K562 (cell line): ENCODE results near the gene ZC3H13. TPM values are rescaled to one million over a fixed set of nuclear protein-coding genes. Genes with fewer than 3 reads are reported as not detected.

Experiments
- ATAC-seq: fragments of 200-7000 bp; cut with Tn5 transposase; 3 replicates; pipeline ENCODE4 v1.9.1; 2020; ENCODE audit warnings: moderate library complexity
- BruUV-seq: library from RNA; stranded (reverse); fragments of 400-500 nt; replicated peaks from 2 replicates; lab custom pipeline; 2021; lab: Mats Ljungman, UMichigan
- CTCF ChIA-PET: fragments of 300-600 bp; formaldehyde crosslinking; extraction: SDS; loops from one replicate; lab custom pipeline; 2021; ENCODE audit warnings: low intra/inter-chr PET ratio; lab: Yijun Ruan, JAX
- POLR2A ChIA-PET: fragments of 300-600, 350-650 bp; sonication (Branson Sonifier 250); formaldehyde crosslinking; extraction: SDS; loops from one replicate; lab custom pipeline; 2021; ENCODE audit warnings: antibody characterized with exemption, inconsistent platforms; lab: Yijun Ruan, JAX
- DNase-seq, 4 experiments: peaks; one replicate each; pipeline versions ENCODE4 v3.0.0 to v3.0.0-alpha.2; 2011 to 2018; ENCODE audit warnings: low spot score in 3 of 4, mixed read lengths in 3 of 4; ENCODE audit errors: extremely low read depth in 1 of 4
- FAIRE-seq: peaks from 2 replicates; lab custom pipeline; 2011; peaks lifted over from hg19 to GRCh38; lab: Jason Lieb, UNC
- H2AFZ ChIP-seq: 2 replicates; pipeline ENCODE4 v1.6.0; 2011; ENCODE audit warnings: low read depth, low read length, control low read depth, inconsistent platforms
- H3K27ac ChIP-seq: fragments of 200-600 bp; 3 replicates; pipeline ENCODE4 v1.8.0; 2011; ENCODE audit warnings: low read depth, mild to moderate bottlenecking, control low read depth, inconsistent platforms, low read length, moderate library complexity, mixed read lengths; ENCODE audit errors: extremely low read depth
- H3K27me3 ChIP-seq, 2 experiments: fragments of 300-600 bp in 1 of 2; 2 replicates in 1 of 2; 3 replicates in 1 of 2; pipeline versions ENCODE4 v1.6.0 to v1.8.0; 2011; ENCODE audit warnings: inconsistent platforms in 2 of 2, low read length in 2 of 2, mild to moderate bottlenecking in 1 of 2, mixed read lengths in 1 of 2, moderate library complexity in 1 of 2; ENCODE audit not compliant: control insufficient read depth in 2 of 2, insufficient read depth in 2 of 2
- H3K36me3 ChIP-seq: fragments of 300-600 bp; 3 replicates; pipeline ENCODE4 v1.8.0; 2011; ENCODE audit warnings: mild to moderate bottlenecking, low read length, inconsistent platforms; ENCODE audit not compliant: control insufficient read depth, insufficient read depth
- H3K4me1 ChIP-seq, 2 experiments: fragments of 200-600 bp in 1 of 2; replicated peaks in 1 of 2; 2 replicates in 1 of 2; 3 replicates in 1 of 2; pipeline versions ENCODE4 v1.5.1 to v1.8.0; 2011; ENCODE audit warnings: inconsistent platforms in 2 of 2, low read length in 2 of 2, mild to moderate bottlenecking in 1 of 2, mixed read lengths in 1 of 2, moderate library complexity in 1 of 2; ENCODE audit not compliant: control insufficient read depth in 2 of 2, insufficient read depth in 2 of 2
- H3K4me2 ChIP-seq: 2 replicates; pipeline ENCODE4 v1.6.1; 2011; ENCODE audit warnings: low read length, control low read depth, inconsistent platforms, mixed read lengths; ENCODE audit not compliant: insufficient read depth
- H3K4me3 ChIP-seq: fragments of 200-600 bp; sonication (generic), shearing (Covaris generic); 2 replicates; pipeline ENCODE4 v1.5.1; 2016; ENCODE audit warnings: control low read depth, inconsistent platforms
- H3K79me2 ChIP-seq: fragments of 200-600 bp; 3 replicates; pipeline ENCODE4 v1.8.0; 2011; ENCODE audit warnings: low read length, inconsistent platforms; ENCODE audit not compliant: control insufficient read depth, insufficient read depth
- H3K9ac ChIP-seq, 2 experiments: 2 replicates each; pipeline versions ENCODE4 v1.6.0 to v1.6.1; 2011; ENCODE audit warnings: low read depth in 2 of 2, low read length in 2 of 2, control low read depth in 1 of 2, inconsistent platforms in 1 of 2, mild to moderate bottlenecking in 1 of 2, mixed read lengths in 1 of 2; ENCODE audit not compliant: insufficient read depth in 1 of 2
- H3K9me1 ChIP-seq: one replicate; pipeline ENCODE4 v1.6.0; 2011; ENCODE audit warnings: inconsistent platforms, mild to moderate bottlenecking, low read length, moderate library complexity; ENCODE audit not compliant: control insufficient read depth, insufficient read depth
- H3K9me3 ChIP-seq: replicated peaks from 2 replicates; pipeline ENCODE4 v1.5.1; 2011; ENCODE audit warnings: low read depth, low read length, inconsistent platforms; ENCODE audit not compliant: control insufficient read depth, insufficient read depth
- H4K20me1 ChIP-seq: replicated peaks from 2 replicates; pipeline ENCODE4 v1.6.1; 2011; ENCODE audit warnings: low read length, inconsistent platforms, mixed read lengths; ENCODE audit not compliant: control insufficient read depth, insufficient read depth
- EP300 ChIP-seq: IDR thresholded peaks from 2 replicates; pipeline ENCODE4 v1.6.1; 2012; ENCODE audit warnings: low read length, improper control_type of control experiment
- HMG20B ChIP-seq: fragments of 250-450 bp; sonication (Bioruptor Pico); IDR thresholded peaks from 2 replicates; pipeline ENCODE4 v1.5.0; 2021; ENCODE audit warnings: mild to moderate bottlenecking
- HOXB6 ChIP-seq: fragments of 250-450 bp; sonication (Bioruptor Pico); IDR thresholded peaks from 2 replicates; pipeline ENCODE4 v1.5.1; 2022; ENCODE audit warnings: mild to moderate bottlenecking, borderline replicate concordance
- SMARCA5 ChIP-seq: fragments of 450-650 bp; IDR thresholded peaks from 2 replicates; pipeline ENCODE4 v1.6.1; 2016
- STAT5B ChIP-seq: fragments of 250-450 bp; sonication (Bioruptor Pico); IDR thresholded peaks from 2 replicates; pipeline ENCODE4 v1.8.0; 2021; ENCODE audit warnings: mild to moderate bottlenecking, inconsistent platforms
- ZNF165 ChIP-seq: fragments of 250-450 bp; sonication (Bioruptor Pico); IDR thresholded peaks from 2 replicates; pipeline ENCODE4 v1.4.0; 2020; ENCODE audit warnings: borderline replicate concordance
- ZNF316 ChIP-seq: fragments of 450-650 bp; IDR thresholded peaks from 2 replicates; pipeline ENCODE4 v1.6.1; 2016
- ZNF445 ChIP-seq: fragments of 250-450 bp; sonication (Bioruptor Pico); IDR thresholded peaks from 2 replicates; pipeline ENCODE4 v1.4.0; 2020; ENCODE audit warnings: low read depth, mild to moderate bottlenecking, moderate library complexity
- ZNF584 ChIP-seq: fragments of 200-800 bp; sonication (Bioruptor generic); IDR thresholded peaks from 2 replicates; pipeline ENCODE4 v1.6.1; 2016; ENCODE audit warnings: low read depth, mild to moderate bottlenecking, missing genetic modification characterization, missing compliant biosample characterization
- ZNF707 ChIP-seq: fragments of 250-450 bp; sonication (Bioruptor Pico); conservative IDR thresholded peaks from 2 replicates; pipeline ENCODE4 v1.8.0; 2022; ENCODE audit warnings: inconsistent platforms, mild to moderate bottlenecking, moderate library complexity
- WGBS: fragments of 100-300 bp; shearing (Covaris generic); methylation state at CpG from one replicate; pipeline ENCODE4 v1.1.6; 2016; ENCODE audit warnings: low coverage, mixed read lengths; ENCODE audit not compliant: insufficient coverage; ENCODE audit errors: missing lambda C conversion rate; 5-methylcytosine and 5-hydroxymethylcytosine counted together
- in situ Hi-C: fragments of 300-500 bp; cut with MboI; formaldehyde crosslinking; loops from 4 replicates; pipeline ENCODE4 v1.15.0; 2018; ENCODE audit warnings: inconsistent platforms, mixed read lengths
- intact Hi-C: fragments of 100-400 bp; cut with micrococcal nuclease; formaldehyde crosslinking; loops from 2 replicates; pipeline ENCODE4 v1.14.2; 2022
- polyA plus RNA-seq, 8 experiments: library from polyadenylated mRNA; depleted of rRNA in 4 of 8; stranded (reverse) in 5 of 8; unstranded in 3 of 8; fragments of >200 nt; fragmentation: Nextera tagmentation in 2 of 8; fragmentation: Illumina TruSeq in 1 of 8; extraction: Ambion mirVana in 2 of 8; extraction: Trizol in 1 of 8; gene quantifications; 2 replicates each; pipeline versions ENCODE4 v1.2.1 to v1.2.3, GENCODE V29; 2011 to 2014; ENCODE audit warnings: inconsistent platforms in 1 of 8, missing spikeins in 1 of 8
- total RNA-seq, 7 experiments: library from RNA; depleted of rRNA in 6 of 7; stranded (reverse); fragments of >200 nt in 6 of 7; fragmentation: Illumina TruSeq in 2 of 7; extraction: Trizol in 2 of 7; gene quantifications; 2 replicates each; pipeline versions ENCODE4 v1.2.1 to v1.2.3, GENCODE V29; 2011 to 2021; ENCODE audit warnings: low replicate concordance in 1 of 7
- TF ChIP-seq, protein P1 (sequence below): fragments of 250-450 bp; sonication (Bioruptor Pico); IDR thresholded peaks from 2 replicates; pipeline ENCODE4 v1.5.0; 2020; ENCODE audit warnings: mild to moderate bottlenecking, borderline replicate concordance
- TF ChIP-seq, protein P2 (sequence below): fragments of 250-450 bp; sonication (Bioruptor Pico); IDR thresholded peaks from 2 replicates; pipeline ENCODE4 v1.5.0; 2021; ENCODE audit warnings: mild to moderate bottlenecking, moderate library complexity
- TF ChIP-seq, protein P3 (sequence below): fragments of 150-350 bp; conservative IDR thresholded peaks from 2 replicates; pipeline ENCODE4 v1.6.1; 2014; ENCODE audit warnings: low read length

The ZC3H13 gene
- total and polyA plus RNA-seq, 9 of the 15 experiments (the other 6 are each of a cell fraction or from before 2014, with no cell fraction given): 4.9 to 27.6 (median 12.1) TPM

DNA sequence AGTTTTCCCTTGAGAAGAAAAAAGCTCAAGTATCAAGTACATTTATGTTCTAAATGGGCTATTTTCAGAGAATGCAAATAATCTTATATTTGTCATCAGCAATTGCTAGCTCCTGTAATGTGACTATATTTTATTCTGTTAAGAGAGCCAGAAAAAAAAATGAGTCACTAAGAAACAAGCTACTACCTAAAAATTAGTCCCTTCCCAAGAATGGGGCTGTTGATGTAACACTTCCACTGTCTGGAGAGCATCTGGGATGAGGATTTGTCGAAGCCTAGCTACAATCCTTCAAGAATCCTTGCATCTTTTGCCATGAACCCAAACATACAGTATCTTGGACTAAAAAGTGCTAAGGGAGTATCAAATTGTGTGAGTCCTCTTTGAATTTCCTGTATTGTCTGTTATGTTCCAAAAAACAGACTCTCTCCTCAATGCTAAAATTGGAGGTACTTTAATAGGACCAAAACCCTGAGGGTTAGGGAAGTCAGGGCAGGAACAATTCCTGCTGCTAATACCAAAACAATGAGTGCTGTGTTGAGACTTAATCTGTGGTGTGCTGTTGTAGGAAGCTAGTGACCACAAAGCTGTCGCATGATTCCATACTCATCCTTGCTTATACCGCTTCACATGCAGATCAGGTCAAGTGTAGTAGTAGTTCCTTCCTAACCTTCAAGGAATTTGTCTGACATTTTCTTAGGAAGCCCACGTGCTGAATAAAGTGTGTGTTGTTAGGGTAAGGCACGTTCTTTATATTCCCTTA lies 4.9 kb upstream of the ZC3H13 start:
- ChIA-PET CTCF (no interaction called here), POLR2A (no interaction called here)
- Histone ChIP-seq H2AFZ (no peak overlapping the region), H3K4me3 (no peak overlapping the region), H3K27me3 (no peaks in the 10 kb centered on the region), H3K27ac (no peak overlapping the region), H3K4me1 (peaks cover 0 to 6% of the 10 kb centered on the region in 2 experiments; a peak in 2 of 5 replicates), H3K36me3 (no peaks in the 10 kb centered on the region), H3K79me2 (peaks cover 5% of the 10 kb centered on the region; the same call in 1 of the 3 replicates), H3K9me1 (no peaks in the 10 kb centered on the region), H3K9ac (no peak overlapping the region), H3K9me3 (no peaks in the 10 kb centered on the region), H4K20me1 (no peaks in the 10 kb centered on the region), H3K4me2 (no peak overlapping the region)
- TF ChIP-seq ZNF707: no peak
- TF ChIP-seq HOXB6 (CRISPR knock-in tag): no peak
- no peak for TF ChIP-seq ZNF165 (CRISPR knock-in tag)
- TF ChIP-seq, protein P1, sequence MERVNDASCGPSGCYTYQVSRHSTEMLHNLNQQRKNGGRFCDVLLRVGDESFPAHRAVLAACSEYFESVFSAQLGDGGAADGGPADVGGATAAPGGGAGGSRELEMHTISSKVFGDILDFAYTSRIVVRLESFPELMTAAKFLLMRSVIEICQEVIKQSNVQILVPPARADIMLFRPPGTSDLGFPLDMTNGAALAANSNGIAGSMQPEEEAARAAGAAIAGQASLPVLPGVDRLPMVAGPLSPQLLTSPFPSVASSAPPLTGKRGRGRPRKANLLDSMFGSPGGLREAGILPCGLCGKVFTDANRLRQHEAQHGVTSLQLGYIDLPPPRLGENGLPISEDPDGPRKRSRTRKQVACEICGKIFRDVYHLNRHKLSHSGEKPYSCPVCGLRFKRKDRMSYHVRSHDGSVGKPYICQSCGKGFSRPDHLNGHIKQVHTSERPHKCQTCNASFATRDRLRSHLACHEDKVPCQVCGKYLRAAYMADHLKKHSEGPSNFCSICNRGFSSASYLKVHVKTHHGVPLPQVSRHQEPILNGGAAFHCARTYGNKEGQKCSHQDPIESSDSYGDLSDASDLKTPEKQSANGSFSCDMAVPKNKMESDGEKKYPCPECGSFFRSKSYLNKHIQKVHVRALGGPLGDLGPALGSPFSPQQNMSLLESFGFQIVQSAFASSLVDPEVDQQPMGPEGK (CRISPR knock-in tag): no peak
- TF ChIP-seq ZNF445 (CRISPR knock-in tag): no peak
- no peak for TF ChIP-seq EP300
- TF ChIP-seq, protein P2, sequence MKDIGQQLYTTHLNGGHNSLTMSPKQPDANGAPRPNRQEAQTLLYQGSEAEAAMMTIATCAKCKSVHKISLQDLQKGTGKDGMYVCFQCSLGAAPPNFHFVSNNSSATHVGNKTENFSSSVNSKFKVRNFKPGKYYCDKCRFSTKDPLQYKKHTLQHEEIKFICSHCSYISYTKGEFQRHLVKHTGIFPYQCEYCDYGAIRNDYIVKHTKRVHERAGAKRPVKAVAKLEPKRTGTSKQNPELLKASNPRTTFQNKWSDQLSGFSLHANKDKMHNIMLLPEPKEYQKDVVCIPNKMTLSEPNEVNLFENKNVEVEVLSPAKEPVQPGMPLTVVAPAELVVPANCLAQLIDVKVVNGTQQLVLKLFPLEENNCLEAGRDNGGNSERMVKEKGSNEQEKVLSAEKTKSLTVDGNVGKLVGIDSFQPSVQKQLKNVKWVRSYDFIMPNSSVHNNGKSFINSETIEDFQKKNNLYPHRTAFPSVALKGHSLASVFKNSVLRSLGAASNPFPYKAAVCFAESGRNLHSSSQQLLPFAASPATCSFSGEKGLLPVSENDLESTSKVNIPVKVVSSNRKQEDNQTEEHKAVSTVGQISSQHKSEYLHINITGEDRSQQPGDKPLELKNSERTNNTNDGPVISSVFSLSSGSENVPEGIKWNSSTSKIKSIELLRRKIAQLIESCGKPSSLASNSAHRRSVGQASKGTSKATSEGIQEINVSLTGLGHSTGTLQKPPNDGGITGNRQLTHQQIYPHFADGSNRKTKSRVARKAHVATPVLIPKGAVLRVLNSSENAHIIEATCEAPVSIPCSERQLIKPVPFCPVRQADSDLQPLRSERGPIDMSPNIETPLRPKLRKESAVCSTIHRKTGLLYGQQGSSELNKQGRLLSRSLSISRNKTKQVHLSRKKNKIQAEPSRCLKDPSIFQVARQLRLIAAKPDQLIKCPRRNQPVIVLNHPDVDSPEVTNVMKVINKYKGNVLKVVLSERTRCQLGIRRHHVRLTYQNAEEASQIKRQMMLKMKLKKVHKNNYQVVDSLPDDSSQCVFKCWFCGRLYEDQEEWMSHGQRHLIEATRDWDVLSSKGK: no peak
- TF ChIP-seq, protein P3, sequence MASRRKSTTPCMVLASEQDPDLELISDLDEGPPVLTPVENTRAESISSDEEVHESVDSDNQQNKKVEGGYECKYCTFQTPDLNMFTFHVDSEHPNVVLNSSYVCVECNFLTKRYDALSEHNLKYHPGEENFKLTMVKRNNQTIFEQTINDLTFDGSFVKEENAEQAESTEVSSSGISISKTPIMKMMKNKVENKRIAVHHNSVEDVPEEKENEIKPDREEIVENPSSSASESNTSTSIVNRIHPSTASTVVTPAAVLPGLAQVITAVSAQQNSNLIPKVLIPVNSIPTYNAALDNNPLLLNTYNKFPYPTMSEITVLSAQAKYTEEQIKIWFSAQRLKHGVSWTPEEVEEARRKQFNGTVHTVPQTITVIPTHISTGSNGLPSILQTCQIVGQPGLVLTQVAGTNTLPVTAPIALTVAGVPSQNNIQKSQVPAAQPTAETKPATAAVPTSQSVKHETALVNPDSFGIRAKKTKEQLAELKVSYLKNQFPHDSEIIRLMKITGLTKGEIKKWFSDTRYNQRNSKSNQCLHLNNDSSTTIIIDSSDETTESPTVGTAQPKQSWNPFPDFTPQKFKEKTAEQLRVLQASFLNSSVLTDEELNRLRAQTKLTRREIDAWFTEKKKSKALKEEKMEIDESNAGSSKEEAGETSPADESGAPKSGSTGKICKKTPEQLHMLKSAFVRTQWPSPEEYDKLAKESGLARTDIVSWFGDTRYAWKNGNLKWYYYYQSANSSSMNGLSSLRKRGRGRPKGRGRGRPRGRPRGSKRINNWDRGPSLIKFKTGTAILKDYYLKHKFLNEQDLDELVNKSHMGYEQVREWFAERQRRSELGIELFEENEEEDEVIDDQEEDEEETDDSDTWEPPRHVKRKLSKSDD: no peak
- TF ChIP-seq ZNF584: no peak
- no peak for TF ChIP-seq SMARCA5
- TF ChIP-seq STAT5B (CRISPR knock-in tag): no peak
- no peak for TF ChIP-seq ZNF316
- no peak for TF ChIP-seq HMG20B
- WGBS: 32% methylated on average over 5 of the region's 5 CpGs
- BruUV-seq: no TSS peak
- no peak for FAIRE-seq
- in situ Hi-C loops (no loop called here), intact Hi-C loops (no loop called here)
- no peak for DNase-seq
- ATAC-seq: no peak
